Measurements from ENCODE around the gene SPINT1. TPM values are rescaled to one million over a fixed set of nuclear protein-coding genes. Genes with fewer than 3 reads are reported as not detected.

The SPINT1 gene
- total RNA-seq, 1 donor from 2014 or later: 145 TPM

DNA sequence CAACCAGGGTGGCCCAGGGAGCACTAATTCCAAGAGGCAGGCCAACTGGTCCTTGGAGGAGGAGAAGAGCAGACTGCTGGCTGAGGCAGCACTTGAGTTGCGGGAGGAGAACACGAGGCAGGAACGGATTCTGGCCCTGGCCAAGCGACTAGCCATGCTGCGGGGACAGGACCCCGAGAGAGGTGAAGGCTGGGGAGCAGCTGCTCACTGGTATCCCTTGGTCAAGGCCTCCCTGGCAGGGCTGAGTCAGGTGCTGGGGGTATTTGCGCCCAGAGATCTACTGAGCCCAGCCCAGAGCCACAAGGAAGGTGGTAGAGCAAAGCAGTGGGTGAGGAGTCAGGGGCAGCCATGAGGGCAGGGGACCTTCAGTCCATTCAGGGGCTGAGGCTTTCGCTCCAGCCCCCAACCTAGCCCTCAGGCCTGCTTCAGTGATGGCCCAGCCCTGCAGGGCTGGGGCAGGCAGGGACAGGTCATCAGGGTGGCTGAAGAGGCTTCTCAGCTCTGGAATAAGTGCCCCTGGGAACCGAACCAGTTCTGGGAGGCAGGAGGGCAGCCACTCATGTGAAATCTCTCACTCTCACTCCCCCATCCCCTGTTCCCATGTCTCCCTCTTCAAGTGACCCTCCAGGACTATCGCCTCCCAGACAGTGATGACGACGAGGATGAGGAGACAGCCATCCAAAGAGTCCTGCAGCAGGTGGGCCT is 31.0 kb upstream of the SPINT1 start:
- H3K4me3 ChIP-seq (ENCODE audit: low read depth, low read length): no peak overlapping the region
- no peak for FAIRE-seq
- peaks cover 13% of the 10 kb centered on the region for H3K36me3 ChIP-seq (ENCODE audit: control insufficient read depth, insufficient read depth, low read length)
- TF ChIP-seq, protein P1, sequence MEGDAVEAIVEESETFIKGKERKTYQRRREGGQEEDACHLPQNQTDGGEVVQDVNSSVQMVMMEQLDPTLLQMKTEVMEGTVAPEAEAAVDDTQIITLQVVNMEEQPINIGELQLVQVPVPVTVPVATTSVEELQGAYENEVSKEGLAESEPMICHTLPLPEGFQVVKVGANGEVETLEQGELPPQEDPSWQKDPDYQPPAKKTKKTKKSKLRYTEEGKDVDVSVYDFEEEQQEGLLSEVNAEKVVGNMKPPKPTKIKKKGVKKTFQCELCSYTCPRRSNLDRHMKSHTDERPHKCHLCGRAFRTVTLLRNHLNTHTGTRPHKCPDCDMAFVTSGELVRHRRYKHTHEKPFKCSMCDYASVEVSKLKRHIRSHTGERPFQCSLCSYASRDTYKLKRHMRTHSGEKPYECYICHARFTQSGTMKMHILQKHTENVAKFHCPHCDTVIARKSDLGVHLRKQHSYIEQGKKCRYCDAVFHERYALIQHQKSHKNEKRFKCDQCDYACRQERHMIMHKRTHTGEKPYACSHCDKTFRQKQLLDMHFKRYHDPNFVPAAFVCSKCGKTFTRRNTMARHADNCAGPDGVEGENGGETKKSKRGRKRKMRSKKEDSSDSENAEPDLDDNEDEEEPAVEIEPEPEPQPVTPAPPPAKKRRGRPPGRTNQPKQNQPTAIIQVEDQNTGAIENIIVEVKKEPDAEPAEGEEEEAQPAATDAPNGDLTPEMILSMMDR (IDR thresholded peaks at IDR 0.05; ENCODE audit: insufficient read depth, low read length, severe bottlenecking): no peak
- no peak for DNase-seq (ENCODE audit: low read depth)
- no peaks in the 10 kb centered on the region for H3K27me3 ChIP-seq (ENCODE audit: control insufficient read depth, insufficient read depth, low read length)

DNA sequence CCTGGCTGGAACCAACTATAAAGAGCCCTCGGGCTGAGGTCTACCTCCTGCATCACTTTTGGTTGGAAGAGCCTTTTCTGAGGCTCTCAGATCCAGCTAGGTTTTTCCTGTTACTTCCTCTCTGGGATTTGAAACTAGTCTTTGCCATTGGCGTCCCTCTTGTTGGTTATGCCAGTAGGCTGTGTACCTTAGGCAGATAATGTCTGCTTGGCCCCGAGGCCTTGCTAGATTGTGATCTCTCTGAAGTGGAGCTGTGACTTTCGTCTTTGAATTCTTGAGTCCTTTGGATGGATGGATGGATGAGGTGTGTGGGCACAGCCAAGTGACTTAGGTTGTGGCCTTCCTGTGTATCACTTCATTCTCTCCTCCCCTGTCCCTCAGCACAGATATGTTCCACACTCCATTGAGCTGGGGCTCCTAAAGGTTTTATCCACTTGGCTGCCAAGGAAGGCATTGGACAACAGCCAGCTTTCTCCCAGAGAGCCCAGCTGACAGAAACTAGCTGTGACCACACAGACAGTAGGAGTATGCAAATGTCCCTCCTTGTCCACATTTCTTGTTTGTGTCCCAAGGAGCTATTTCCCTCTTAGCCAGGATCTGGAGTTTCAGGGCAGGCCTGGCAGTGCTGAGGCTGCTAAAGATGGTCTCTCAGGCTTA is 28.7 kb upstream of the SPINT1 start:
- DNase-seq (ENCODE audit: low read depth): no peak
- TF ChIP-seq, protein P1 (IDR thresholded peaks at IDR 0.05; ENCODE audit: insufficient read depth, low read length, severe bottlenecking): no peak
- FAIRE-seq: no peak
- H3K36me3 ChIP-seq (ENCODE audit: control insufficient read depth, insufficient read depth, low read length): peaks cover 13% of the 10 kb centered on the region
- H3K4me3 ChIP-seq (ENCODE audit: low read depth, low read length): no peak overlapping the region
- H3K27me3 ChIP-seq (ENCODE audit: control insufficient read depth, insufficient read depth, low read length): no peaks in the 10 kb centered on the region

DNA sequence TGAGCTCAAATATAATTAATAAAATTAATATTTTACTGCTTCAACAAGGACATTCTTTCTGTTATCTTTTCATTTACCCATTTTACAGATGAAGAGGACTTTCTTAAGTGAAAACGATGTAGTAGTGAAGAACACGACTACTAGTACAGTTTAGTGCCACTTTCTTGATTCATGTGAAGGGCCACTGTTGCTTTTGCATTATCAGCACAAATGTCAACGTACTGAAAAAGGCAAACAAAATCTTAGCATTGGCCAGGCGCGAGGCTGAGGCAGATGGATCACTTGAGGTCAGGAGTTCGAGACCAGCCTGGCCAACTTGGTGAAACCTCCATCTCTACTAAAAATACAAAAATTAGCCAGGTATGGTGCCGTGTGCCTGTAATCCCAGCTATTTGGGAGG is 24.8 kb upstream of the SPINT1 start:
- TF ChIP-seq, protein P1 (IDR thresholded peaks at IDR 0.05; ENCODE audit: insufficient read depth, low read length, severe bottlenecking): no peak
- no peak for DNase-seq (ENCODE audit: low read depth)
- FAIRE-seq: no peak
- Histone ChIP-seq H3K27me3 (ENCODE audit: control insufficient read depth, insufficient read depth, low read length) (no peaks in the 10 kb centered on the region), H3K4me3 (ENCODE audit: low read depth, low read length) (no peak overlapping the region), H3K36me3 (ENCODE audit: control insufficient read depth, insufficient read depth, low read length) (peaks cover under 1% of the 10 kb centered on the region)

DNA sequence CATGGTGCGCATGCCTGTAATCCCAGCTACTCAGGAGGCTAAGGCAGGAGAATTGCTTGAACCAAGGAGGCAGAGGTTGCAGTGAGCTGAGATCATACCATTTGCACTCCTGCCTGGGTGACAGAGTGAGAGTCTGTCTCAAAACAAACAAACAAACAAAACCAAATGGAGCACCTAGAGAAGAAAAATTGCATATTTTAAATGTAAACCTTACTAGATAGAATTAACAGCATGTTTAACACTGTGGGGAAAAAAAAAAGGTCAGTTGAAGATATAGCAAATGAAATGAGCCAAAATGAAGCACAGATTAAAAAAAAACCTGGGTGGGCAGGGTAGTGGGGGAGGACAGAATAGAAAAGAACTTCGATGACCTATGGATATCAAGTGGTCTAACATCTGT is 22.7 kb upstream of the SPINT1 start:
- no peaks in the 10 kb centered on the region for H3K27me3 ChIP-seq (ENCODE audit: control insufficient read depth, insufficient read depth, low read length)
- TF ChIP-seq, protein P1 (IDR thresholded peaks at IDR 0.05; ENCODE audit: insufficient read depth, low read length, severe bottlenecking): no peak
- DNase-seq (ENCODE audit: low read depth): no peak

DNA sequence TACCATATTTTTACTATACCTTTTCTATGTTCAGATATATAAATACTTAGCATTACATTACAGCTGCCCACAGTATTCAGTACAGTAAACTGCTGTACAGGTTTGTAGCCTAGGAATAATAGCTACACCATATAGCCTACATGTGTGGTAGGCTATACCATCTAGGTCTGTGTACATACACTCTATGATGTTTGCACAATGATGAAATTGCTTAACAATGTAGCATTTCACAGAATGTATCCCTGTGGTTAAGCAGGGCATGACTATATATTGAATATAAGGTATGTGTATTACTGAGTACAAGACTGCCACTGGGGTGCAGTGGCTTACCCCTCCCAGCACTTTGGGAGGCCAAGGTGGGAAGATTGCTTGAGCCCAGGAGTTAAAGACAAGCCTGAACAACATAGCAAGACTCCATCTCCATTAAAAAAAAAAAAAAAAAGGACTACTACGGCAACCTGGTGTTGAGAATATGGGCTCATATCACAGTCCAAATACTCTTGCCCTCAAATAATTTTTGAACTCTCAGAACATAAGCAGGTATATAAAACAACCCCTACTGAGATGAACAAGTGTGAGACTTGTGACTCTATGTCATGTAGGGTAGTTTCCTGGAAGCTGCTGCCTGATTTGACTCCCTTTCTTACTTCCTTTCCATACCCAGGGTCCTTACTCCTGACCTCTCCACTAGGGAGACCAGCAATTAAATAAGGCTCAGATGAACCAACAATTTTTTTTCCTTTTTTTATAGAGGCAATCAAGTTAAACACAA is 20.1 kb upstream of the SPINT1 start:
- DNase-seq (ENCODE audit: low read depth) (peak; percentile 94), FAIRE-seq (no peak)
- TF ChIP-seq, protein P1 (IDR thresholded peaks at IDR 0.05; ENCODE audit: insufficient read depth, low read length, severe bottlenecking): no peak
- Histone ChIP-seq H3K27me3 (ENCODE audit: control insufficient read depth, insufficient read depth, low read length) (no peaks in the 10 kb centered on the region), H3K4me3 (ENCODE audit: low read depth, low read length) (no peak overlapping the region), H3K36me3 (ENCODE audit: control insufficient read depth, insufficient read depth, low read length) (no peaks in the 10 kb centered on the region)

More for the DNA sequence above, 22.7 kb upstream of the SPINT1 start:
- Histone ChIP-seq H3K4me3 (ENCODE audit: low read depth, low read length) (no peak overlapping the region), H3K36me3 (ENCODE audit: control insufficient read depth, insufficient read depth, low read length) (no peaks in the 10 kb centered on the region)
- no peak for FAIRE-seq
